NCI-H2107 treated with DMSO at 0.1 percent for 48 hours (cell line): Measurements from ENCODE around the gene EXOC3.
A peak's percentile ranks its signal among the peaks of the same experiment; 100 is the strongest.
"Not testable (repeated sequence)": the region's sequence is repeated elsewhere in the genome, so short reads cannot be mapped to it uniquely, and the experiment has no call there.

Source experiments
- DNase-seq: peaks from one replicate; lab custom pipeline; 2025; ENCODE audit not compliant: unreplicated experiment; lab: John Stamatoyannopoulos, UW

Gene EXOC3

DNA sequence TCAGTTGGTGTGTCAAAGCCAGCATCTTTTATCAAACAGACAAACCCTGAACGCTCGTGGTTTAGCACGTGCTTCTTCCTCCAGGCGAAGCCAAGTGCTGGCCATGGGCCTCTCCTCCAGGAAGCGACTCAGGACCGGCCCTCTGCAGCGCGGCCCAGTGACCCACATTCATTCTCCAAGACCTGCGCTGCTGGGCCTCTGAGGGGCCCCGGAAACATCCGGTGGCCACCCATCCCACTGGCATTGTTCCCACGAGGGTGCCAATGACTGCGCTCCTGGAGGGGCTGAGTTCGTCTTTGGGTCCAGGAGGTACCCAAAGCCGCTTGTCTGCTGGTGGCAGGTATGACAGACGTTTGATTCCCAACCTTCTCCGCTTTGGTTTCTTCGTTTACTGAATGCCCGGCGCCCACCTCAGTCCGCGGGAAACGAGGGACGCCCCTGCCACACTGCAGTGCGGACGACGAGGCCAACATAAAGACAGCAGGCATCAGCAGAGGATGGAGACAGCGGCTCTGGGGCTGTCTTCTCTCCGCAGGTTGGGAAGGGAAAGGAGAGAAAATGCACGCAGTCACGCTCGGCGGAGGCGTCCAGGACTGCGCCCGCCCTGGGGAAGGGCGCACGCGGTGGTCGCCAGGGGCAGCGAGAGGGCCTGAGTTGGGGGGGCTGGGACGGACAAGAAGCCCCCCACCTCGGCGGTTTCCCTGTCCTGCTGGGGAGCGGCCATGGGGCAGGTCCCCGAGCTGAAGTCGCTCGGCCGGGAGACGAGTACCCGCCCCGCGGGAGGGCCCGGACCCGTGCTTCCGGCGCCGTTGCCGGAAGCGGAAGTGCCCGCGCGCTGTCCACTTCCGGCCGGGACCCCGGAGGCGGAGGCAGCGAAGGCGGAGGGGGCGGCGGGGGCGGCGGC is at the start of gene EXOC3:
EXOC3 (plus strand) TSS at position 842 of the 904 bp plus-strand sequence. CDS start 3,030 bp downstream, outside the sequence.
- DNase-seq, result no peak

DNA sequence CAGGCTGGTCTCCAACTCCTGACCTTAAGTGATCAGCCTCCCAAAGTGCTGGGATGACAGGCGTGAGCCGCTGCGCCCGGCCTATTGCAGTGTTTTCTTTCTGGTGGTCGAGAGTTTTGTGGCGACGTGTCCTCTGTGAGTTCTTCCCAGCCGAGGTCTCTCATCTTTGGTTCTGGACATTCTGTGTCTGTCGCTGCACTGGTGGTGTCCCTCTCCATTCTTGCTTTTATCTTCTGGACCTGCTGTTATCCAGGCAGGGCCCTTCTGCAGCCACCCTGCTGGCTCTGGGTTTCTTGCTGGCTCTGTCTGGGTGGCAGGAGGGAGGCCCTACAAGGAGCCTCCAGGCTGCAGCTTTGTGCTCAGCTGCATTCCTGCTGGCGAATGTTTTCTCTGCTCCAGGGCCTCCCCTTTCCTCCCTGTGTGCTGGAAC is 49.1 kb upstream of the EXOC3 start:
- no peak for DNase-seq

DNA sequence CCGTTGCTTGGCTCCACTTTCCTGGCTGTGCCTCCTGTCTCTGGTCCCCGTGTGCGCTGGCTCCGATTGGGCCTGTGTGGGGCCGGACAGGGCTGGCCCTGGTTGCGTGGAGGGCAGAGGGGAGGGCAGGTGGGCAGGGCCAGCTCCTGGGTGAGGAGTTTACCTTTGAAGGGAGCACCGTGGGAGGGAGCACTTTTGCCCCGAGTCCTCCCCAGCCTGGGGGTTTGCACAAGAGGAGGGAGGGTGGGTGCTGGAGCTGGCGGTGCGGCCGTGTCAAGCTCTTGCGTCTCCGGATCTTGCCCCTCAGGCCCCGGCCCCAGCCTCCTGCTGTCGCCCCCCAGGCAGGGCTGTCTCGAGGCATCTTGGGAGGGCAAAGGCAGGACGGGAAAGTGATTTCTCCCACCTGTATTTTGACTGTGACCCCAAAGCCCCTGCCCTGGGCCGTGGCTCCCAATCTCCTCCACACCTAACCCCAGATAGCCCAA is 48.3 kb upstream of the EXOC3 start:
- DNase-seq, result no peak

DNA sequence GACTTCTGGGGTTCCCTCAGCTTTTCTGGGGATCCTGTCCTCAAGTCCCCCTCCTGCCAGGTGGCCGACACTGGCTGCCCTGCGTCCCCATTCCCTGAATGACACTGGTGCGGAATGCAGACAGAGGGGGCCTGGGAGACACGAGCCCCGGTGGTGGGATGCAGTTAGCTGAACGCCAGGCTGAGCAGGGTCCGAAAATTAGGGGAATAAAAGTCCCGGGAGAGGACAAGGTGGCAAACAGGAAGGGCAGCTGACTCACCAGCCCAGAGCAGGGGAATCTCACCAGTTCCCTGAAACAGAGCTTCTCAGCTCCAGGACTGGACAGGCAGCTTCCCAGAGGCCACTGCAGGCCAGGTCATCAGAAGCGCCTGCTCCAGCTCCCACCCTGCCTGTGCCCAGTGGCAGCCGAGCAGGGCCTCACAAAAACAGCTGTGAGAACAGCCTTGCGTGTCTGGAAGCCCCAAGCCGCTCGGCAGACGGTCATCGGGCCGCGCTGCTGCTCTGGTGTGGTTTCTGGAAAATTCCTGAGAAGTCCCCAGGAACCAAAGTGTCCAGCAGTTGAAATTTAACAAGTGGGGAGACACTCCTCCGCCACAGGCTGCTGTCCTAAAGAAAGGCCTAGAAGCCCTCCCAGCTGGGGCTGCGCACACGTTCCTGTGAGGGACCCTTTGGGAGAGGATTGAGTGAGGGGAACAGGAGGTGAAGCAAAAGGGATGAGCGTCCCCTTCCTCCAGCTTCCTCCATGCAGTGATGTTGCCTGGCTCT is 47.6 kb upstream of the EXOC3 start:
- no peak for DNase-seq

DNA sequence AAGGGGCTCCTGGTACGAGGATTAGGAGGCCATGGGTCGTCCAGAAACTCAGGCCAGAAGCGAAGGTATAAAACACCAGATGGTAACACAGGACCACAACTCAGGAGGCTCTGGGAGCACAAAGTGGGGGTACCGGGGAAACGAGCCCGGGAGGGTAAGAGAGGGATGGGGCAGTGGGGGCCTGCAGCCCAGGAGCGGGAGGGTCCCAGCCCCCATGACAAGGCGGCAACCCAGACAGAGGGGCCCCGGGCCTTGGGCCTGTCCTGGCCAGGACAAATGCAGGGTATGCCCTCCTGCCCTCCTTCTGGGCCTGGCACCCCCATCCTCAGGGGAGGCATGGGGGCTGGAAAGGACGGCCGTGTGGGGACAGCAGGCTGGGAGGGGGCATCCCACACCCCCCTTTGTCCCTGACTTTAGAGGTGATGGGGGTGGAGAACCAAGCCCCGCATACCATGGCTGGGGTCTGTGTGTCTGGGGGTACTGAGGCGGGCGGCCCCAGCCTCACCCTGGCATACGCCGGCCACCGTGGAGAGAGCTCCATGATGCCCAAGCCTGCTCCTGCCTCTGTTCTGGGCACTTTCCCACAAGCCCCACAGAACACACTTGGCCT is 47.0 kb upstream of the EXOC3 start:
- no peak for DNase-seq

DNA sequence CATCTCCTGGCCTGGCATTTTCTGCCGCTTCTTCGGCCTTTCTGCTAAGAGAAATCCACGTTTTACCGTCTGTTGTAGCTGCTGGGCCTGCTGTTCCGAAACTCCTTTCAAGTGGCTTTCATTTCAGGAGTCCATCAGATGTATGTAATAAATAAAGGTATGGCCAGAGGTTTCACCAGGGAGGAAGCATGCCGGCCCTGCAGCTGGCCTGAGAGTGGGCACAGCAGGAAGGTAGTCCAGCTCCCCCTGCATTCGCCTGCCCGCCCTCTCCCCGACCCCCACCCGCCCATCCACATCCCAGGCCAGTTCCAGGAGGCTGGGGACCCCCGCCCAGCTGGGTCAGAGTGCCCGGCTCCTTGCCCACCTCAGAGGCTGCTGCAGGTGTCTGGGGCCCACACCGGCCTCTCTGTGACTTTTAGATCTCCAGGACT is 46.4 kb upstream of the EXOC3 start:
- no peak for DNase-seq

DNA sequence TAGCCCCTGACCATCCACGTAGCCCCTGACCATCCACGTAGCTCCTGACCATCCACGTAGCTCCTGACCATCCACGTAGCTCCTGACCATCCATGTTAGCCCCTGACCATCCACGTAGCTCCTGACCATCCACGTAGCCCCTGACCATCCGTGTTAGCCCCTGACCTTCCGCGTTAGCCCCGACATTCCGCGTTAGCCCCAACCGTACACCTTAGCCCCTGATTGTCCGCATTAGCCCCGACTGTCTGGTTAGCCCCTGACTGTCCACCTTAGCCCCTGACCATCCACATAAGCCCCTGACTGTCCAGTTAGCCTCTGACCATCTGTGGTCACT is 44.9 kb upstream of the EXOC3 start:
- not testable (repeated sequence) for DNase-seq

DNA sequence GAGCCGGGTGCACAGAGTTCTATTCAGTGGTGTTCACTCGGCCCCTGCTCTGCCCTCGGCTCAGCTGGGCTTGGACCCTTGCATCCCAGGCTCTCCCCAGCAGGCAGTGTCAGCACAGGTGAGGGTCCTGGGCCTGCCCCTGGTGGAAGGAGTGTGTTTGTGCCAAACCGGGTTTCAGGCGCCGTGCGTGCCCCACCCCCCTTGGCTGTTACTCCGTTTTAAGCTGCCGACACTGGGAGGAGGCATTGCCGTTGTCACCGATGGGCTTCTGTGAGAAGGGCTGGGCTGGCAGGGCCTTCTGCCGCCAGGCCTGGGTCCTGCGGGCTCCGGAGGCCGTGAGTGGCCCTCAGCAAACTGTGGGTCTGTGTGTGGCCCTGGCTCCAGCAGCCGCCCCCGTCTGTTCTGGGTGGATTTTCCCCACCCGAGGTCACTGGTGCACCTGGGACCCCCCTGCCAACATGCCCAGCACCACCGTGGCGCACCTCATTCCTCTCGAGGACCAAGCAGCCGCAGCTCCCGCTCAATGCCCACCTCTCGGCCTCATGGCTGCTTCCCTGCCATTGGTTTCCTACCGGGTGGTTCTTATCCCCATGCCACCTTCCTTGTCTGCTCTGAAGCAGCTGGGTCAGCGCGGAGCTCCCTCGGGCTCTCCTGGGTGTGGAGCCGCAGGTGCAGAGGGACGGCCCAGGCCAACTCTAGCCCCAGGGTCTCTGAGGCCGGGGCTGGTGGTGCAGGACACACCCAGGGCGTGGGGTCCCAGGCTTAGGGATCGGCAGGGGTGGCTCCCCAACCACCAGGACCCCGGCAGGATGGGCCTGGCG is 44.3 kb upstream of the EXOC3 start:
- no peak for DNase-seq

DNA sequence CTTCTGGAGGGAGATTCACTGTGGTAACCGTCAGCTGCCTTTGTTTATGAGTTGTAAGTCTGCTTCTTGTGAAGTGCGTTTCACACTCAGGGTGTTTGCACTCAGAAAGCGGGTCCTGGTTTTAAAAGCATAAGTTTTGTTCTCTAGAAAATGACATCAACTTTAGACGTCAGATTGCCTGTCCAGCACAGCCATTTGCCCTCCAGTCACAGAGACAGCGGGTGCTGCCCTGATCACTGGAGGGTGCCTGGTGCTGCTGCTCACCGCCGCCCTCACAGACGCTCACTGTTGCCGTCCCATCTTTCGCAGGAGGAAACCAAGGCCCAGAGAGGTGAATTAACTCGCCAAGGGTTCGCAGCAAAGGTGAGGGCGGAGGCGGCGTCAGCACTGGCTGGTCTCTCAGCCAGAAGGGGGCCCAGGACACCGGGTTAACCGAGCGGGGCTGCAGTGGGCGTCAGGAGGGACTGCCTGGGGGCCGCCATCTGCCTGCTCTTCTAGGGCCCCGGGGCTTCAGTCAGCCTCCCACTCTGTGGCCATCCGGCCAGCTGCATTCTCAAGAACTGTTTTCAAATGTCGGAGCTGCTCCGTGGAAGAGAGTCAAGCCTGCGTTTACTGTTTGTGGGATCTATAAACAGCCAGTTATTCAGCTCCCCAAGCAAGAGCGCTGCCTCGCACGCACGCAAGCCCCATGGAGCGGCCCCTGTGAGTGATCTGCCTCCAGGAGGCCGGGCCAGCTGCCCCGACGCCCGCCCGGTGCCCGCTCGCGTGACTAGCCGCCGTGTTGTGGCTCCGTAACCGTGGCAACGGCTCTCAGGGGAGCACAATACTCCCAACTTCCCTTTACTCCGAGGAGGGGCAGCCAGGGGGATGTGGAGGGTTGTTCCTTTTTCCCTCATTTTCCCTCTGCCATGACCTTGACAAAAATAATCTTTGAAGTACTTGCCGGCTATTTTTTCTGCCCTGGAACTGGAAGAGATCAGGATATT is 43.4 kb upstream of the EXOC3 start:
- DNase-seq, result peak; percentile 91

DNA sequence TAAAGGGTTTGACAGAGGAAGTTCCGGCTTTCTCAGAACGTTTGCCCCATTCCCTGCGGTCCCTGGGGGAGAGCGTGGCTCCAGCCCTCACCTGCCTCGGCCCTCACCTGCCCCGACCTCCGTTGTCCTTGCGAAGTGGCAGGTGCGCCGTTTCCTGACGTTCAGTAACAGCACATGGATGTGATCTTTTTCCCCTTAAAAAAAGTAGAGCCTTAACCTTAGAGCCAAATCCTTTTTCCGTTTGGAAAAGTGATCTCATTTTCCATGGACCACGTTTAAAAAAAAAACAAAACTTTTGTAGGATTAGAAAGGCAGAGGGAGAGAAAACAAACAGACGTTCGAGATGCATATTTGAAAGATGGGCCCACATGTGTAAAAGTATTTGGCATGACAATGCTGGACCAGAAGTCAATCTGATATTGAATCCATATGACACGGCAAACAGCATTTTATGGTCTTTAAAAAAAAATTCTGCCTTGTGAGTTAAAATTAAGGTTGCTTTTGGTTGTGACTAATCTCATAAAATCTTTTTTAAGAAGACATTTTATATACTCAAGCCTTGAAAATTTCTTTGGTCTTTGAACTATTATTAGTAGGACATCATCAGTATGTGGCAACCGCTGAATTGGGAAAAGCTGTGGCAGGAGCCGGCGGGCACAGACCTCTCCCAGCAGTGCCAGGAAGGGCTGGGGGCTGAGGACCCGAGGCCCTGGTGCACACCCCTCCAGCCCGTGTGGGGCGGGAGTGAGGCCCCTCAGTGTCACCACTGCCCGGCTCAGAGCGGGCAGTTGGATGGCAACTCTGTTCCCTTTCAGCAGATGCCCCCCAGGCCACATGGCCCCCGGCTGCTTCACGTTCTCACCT is 42.5 kb upstream of the EXOC3 start:
- no peak for DNase-seq

DNA sequence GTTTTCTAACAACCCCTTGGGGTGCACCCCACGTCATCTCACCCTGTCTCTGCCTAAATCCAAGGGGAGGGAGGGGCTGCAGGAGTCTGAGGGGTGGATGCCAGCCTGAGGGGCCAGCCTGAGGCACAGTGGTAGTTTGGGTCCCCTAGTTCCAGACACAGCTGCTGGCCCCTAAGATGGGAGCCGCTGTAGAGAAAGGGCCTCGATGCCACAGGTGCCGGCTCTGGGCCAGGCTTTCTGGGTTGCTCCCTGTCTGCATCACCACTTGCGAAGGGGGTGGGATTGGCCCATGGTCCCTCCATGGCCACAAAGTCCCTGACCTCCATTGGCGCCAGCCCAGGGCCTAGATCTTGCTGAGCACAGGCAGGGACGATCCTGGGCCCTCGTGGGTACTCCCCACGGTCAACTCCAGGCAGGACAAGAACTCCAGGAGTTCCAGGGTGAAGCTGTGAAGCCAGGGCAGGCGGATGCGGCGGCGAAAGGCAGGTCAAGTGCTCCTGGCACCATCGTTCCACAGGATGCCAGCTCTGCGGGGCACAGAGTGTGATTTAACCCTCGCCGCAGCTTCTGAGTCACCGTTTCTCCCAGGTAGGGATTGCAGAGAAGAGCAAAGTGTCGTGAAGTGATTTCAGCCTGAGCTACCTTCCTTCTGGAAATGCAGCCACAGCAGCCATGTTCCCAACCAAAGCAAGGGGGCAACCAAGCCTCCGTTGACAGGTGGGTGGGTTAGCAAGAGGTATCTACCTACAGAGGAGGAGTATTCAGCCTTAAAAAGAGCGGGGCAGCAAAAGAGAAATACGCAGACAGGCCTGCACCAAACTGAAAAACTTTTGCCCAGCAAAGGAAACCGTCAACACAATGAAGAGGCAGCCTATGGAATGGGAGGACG is 41.6 kb upstream of the EXOC3 start:
- DNase-seq, result no peak

DNA sequence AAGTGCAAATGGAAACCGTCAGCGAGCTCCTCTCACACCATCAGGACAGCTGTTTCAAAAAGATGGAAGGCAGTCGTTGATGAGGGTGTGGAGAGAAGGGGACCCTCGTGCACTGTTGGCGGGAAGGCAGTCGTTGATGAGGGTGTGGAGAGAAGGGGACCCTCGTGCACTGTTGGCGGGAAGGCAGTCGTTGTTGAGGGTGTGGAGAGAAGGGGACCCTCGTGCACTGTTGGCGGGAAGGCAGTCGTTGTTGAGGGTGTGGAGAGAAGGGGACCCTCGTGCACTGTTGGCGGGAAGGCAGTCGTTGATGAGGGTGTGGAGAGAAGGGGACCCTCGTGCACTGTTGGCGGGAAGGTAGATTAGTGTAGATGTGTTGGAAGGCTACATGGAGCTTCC is 40.8 kb upstream of the EXOC3 start:
- not testable (repeated sequence) for DNase-seq

DNA sequence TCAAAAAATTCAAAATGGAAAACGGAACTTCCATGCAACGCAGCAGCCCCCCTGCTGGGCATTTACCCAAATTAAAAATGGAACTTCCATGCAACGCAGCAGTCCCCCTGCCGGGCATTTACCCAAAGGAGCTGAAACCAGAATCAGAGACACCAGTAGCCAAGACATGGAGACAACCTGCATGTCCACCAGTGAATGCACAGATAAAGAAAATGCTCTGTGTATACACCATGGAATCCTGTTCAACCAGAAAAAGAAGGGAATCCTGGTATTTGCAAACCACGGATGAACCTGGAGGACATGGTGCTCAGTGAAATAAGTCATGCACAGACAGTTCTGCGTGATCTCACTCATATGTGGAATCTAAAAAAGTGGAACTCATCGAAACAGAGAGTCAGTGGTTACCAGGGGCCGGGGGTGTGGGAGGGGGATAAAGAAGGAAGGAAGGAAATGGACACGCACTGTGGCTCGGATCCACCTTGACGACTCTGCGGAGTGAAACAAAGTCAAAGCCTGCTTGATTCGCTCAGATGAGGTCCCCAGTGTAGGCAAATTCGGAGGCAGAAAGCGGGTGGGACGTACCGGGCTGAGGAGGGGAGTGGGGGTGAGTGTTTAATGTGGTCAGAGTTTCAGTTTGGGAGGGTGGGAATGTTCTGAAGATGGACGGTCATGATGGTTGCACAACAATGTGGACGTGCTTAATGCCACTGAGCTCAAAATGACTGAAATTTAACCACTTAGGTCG is 40.2 kb upstream of the EXOC3 start:
- no peak for DNase-seq

DNA sequence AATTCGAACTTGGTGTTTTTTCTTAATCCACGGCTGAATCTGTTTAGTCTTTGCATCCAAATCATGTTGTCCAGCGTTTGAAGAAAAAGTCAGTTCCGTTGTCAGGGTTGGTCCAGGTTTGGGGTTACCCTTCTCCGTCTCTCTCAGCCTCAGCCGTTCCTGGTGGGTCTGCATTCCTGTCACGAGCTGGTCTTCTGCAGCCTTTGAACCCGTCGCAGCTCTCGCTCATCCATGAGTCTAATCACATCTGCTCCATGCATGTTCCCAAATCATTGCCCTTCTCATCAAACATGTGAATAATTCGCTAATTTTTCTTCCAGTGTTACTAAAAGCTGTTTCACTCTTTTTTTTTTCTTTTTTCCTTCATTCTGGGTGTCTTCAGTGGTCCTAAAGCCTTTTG is 39.0 kb upstream of the EXOC3 start:
- DNase-seq, result no peak

DNA sequence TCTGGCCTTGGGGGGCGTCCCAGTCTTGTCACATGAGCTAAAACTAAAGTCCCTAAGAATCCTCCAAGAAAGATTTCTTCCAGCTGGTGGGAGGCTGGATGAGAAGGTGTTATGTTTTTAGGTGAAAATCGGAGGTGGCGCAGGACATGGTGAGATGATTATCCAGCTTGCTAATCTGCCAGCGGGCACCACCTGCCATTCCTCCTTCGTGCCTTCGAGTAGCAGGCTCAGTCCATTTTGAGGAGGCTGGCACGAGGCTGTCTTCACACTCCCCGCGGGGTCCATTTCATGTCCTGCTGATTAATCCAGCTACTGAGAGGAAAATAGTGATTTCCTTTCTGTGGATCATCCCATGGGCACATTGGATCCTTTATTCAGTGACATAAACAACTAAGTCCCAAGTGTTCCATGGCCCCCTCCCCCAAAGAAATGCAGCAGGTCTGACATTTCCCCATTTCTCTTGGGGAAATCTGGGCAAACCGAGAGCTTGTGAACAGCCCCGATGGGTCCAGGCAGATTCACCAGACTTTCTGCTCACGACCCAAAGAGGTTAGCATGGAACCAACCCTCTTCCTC is 38.2 kb upstream of the EXOC3 start:
- no peak for DNase-seq

DNA sequence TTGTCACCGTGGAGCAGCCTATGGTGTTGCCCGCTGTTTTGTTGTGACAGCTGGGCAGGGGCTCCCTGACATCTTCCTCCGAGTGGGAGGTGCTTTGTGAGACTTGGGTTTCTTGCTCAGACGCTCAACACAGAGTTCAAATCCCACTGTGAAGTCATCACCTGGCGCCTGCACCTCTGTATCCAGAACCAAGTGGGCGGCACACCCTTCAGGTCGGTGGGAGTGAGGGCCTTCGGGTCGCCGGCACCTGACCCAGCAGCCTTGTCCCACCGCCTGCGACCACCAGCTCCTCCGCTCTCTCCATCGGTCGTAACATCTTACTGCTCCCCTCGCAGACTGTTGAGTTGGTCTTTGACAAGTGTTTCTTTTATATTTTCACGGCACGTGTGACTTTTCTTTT is 37.6 kb upstream of the EXOC3 start:
- DNase-seq, result no peak

DNA sequence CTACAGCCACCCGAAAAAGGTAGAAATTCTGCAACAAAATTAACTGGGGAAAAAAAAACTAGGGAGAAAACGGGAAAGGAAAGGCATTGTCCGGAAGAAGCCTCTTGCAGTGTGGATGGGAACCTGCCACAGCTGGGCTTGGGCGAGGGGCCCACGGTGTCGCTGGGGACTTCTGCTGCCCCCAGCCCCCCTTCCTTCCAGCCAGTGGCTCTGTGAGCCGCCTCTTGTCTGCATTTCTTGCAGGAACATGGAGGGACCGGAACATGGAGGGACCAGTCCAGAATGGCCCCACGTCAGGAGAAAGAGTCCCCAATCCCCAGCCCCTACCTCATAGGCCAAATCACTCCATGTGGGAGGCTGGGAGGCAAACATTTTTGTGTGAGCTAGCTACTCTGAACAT is 36.9 kb upstream of the EXOC3 start:
- no peak for DNase-seq
